GM21786 (cell line): ENCODE measurements around the gene ELOVL2.

Source experiments
- ATAC-seq: cut with Tn5 transposase; IDR thresholded peaks from one replicate; pipeline ENCODE4 v1.9.1; 2021; ENCODE audit not compliant: unreplicated experiment

ELOVL2 gene

DNA sequence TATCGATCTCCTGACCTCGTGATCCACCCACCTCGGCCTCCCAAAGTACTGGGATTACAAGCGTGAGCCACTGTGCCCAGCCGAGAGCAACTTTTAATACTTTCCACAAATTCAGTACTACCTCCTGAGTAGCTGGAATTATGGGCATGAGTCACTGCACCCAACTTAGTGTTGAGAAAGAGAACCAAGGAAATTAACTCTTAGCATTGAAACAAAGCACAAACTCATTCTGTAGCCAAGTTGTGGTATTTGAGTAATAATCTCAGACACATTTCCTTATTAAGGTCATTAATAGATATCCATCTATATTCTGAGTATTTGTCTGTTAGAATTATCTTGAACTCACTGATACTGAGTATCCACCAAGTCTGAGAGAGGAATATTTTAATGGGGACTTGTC lies 14.3 kb upstream of the ELOVL2 start:
- no peak for ATAC-seq

DNA sequence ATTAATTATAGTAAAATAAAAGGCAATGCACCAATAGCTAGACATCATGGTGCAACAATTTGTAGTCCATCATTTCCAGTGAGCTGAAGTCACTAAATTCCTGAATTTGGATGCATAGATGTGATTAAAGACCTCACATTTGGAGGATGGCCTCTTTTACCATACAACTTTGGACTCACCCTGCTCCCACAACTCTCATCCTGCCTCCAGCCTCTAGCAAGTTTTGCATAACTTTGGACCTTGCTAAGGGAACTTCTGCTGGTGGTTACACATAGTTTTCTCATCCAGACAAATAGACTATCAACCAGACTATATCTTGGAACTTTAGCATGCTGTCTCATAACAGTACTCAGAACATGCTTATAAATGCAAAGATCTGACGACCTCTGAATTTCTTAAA lies 12.8 kb upstream of the ELOVL2 start:
- no peak for ATAC-seq

DNA sequence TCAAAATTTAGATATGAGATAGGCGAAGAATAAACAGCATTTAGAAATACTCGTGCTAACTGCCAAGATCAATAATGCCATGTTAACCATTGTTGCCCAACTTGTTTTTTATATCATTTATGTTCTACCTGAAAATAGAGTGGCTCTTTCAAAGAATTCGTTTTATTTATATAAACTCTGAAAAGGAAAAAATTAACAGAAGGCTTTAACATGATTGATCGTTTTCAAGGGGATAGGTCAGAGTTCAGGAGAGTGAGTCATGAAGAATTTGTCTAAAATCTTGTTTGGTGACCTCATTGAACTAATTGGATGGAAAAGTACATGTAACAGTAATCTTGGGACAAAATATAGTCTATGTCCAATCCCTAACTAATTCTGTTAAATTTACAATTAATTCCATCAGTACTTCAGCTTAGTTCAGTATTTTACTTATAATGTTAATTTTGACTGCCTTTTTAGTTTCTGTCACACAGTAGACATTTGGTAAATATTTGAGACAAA lies 11.1 kb upstream of the ELOVL2 start:
- ATAC-seq: no peak

DNA sequence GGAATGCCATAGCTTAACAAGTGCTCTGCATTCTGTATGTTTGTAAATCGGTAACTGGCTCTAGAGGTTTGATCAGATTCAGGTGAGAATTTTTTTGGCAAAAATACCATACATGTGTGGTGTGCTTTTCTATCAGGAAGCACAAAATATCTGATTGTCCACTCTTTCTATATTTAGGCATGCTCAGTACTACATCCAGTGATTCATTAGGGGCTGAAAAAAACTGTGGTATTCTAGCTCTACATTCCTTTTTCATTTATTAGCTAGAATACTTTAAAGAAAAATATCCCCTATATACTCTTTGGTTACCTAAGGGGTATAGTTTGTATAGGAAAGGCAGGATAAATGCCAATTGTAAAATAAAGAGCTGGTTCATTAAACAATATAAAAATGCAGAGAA lies 10.6 kb upstream of the ELOVL2 start:
- no peak for ATAC-seq

DNA sequence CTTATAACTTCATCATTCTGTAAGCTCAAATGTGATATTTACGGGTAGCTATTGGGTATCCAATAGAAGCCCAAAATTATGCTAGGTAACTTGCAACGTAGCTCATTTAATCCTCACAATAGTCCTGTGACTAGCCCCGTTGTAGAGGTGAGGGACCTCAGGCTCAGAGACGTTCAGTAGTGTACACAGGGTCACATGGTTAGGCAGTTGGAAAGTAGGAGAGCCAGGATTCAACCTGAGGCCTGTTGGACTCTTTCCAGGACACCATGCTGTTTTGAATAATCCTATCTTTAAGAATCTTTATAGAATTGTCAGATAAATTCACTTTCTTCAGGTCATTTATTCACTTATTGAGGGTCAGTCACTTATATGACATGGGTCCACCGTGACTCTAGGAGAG lies 9.2 kb upstream of the ELOVL2 start:
- ATAC-seq: no peak

DNA sequence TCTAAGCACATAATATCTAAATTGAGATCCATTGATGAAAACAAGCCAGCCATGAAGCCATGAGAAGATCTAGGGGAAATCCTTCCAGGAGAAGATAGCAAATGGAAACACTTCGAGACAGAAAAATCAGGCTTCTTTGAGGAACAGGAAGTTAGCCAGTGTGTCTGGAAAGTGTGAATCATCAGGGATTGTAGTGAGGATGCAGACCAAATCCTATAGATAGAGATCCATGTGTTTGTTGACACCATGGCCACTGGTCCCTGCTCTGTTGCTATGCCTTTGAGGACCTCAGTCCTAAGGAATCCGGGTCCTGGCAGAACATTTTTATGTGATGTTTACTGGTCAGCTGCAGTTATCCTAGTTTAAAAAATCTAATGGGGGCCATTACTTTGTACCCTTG lies 6.6 kb upstream of the ELOVL2 start:
- ATAC-seq: no peak

DNA sequence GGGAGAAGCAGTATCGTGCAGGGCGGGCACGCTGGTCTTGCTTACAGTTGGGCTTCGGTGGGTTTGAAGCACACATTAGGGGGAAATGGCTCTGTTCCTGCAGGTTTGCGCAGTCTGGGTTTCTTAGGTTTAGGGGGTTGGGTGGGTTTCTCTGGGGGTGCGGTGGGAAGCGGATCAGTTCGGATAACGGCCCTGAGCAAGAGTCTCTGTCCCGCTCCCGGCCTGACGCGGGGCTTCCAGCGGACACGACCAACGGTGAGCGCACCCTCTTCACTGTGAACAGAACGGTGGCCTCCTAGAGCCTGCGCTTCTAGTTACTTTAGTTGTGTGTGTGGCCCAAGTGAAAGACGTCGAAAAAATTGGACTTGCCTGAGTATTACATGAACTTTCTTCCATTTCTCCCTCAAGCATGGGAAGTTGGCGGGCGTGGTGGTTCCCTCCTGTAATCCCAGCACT lies 635 bp upstream of the ELOVL2 start:
- ATAC-seq: no peak

DNA sequence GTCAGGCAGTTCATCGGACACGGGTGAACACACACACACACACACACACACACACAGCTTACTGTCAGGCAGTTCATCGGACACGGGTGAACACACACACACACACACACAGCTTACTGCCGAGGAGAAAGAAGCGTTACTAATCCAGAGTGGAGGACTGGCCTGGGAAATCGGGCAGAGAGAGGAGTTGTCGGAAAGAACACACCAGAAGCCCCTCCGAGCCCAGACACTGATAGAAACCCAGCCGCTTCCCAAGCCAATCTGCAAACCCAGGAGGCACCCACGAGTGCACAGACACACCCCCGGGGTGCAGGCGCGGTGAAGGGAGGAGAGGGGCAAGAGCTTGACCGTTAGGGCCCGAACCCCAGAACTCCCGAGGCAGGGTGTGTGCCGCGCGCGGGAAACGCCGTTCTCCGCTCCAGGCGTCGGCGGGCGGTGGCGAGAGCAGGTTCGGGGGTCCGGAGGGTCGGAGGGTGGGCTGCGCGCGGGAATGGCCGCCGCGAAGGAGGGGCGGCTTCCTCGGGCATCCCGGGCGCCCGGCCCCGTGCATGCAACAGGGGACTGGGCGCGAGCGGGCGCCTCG lies 636 bp downstream of the ELOVL2 start:
- no peak for ATAC-seq

DNA sequence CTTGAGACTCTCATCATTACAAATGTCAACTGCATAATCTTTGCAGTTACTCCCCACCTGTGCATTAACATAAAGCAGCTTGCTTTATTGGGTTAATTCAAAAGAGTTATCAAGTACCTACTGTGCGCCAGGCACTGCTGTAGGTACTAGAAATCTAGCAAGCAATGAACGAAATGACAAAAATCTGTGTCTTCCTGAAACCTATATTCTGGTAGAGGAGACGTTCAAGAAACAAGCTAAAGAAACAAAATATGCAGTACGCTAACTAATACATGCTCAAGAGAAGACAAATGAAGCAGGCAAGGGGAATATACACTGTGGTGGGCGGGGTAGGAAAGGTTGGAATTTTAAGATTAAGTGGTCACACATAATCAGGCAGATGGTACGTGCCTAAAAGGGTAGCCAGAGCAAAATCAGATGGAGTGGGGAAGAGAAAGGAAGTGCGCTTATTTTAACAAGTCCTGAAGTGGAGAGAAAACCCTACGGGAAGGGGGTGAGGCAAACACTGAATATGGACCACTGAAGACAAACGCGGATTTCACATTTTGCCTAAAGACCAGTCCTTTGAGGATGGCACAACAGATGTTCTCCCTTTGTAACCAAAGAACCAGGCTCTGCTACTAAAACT lies 1.2 kb downstream of the ELOVL2 start:
- ATAC-seq: no peak

DNA sequence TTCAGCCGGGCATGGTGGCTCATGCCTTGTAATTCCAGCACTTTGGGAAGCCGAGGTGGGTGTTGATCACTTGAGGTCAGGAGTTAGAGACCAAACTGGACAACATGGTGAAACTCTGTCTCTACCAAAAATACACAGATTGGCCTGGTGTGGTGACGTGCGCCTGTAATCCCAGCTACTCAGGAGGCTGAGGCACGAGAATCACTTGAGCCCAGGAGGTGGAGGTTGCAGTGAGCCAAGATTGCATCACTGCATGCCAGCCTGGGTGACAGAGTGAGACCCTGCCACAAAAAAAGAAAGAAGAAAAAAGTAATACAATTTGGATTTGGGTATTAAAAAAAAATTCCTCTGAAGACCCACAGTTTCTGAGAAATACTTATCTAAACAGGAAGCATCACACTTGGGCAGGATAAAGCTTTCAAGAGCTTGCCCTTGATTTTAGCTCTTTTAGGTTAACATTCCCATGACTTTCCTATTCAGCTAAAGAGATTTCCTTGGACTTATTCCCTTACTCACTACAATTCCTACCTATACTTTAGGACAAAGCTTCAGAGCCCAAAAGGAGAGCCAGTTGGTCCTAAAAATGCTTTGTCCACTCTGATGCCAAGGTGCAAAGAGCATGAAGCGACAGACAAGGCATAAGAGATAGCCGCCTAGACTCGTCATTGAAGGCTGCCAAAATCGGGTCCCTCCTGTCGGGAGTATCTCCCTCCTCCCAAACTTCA lies 1.9 kb downstream of the ELOVL2 start:
- ATAC-seq: no peak

DNA sequence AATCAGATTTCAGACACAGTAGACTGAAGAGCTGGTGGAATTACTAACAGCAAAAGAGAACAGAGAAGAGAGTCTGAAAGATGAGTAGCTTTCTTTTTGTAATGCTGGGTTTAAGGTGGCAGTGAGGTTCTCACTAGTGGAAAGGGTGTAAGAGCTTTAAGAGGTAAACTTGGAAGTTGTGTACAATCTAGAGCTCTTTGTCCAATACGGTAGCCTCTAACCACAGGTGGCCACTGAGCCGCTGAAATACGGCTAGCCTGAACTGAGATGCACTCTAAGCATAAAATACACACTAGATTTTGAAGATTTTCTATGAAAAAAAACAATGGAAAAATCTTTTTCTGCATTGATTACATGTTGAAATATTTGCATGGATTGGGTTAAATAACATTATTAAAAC lies 4.0 kb downstream of the ELOVL2 start:
- ATAC-seq: no peak

DNA sequence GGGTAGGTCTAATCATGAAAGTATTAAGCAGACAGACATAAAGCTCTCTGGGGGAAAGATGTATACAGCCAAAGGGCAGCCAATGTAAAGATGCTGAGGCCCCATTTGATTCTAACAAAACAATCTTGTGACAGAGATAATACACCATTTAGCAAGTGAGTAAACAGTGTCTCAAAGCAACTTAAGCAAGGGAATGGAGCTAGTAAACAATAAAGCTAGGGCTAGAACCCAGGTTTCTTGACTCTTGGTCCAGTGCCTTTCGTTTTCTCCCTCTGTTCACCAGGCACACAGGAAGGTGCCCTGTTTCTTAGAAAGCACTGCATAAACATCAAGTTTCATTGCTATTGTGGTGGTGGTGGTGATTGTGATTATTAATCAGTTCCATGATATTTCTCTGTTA lies 5.1 kb downstream of the ELOVL2 start:
- no peak for ATAC-seq

DNA sequence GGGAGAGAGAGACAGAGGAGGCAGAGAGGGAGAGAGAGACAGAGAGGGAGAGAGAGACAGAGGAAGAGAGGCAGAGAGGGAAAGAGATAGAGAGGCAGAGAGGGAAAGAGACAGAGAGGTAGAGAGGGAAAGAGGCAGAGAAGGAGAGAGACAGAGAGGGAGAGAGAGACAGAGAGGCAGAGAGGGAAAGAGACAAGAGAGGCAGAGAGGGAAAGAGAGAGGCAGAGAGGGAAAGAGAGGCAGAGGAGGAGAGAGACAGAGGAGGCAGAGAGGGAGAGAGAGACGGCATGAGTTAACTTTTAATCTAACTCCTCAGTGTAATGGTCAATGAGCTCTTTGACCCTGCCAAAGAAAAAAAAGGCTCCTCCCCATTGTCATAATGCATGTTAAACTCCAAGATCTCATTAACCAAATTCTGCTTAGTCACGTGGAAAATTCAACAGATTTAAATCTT lies 7.1 kb downstream of the ELOVL2 start:
- ATAC-seq: no peak

DNA sequence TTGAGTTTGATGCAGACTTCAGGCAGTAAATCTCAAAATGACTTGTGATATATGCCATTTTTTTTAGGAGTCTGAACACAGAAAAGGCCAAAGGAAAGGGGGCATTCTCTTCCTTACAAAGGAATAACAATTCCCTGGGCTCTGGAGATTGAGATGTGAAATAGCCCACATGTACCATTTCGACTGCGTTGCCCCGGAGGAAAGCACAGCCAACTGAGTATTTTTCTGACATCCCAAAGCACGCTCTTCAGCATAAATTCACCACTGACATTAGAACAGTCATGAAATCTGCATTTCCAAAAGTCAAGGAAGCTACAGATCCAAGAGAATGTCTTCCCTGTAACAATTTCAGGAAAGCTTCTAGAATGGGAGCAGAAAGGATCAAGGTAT lies 7.8 kb downstream of the ELOVL2 start:
- no peak for ATAC-seq

DNA sequence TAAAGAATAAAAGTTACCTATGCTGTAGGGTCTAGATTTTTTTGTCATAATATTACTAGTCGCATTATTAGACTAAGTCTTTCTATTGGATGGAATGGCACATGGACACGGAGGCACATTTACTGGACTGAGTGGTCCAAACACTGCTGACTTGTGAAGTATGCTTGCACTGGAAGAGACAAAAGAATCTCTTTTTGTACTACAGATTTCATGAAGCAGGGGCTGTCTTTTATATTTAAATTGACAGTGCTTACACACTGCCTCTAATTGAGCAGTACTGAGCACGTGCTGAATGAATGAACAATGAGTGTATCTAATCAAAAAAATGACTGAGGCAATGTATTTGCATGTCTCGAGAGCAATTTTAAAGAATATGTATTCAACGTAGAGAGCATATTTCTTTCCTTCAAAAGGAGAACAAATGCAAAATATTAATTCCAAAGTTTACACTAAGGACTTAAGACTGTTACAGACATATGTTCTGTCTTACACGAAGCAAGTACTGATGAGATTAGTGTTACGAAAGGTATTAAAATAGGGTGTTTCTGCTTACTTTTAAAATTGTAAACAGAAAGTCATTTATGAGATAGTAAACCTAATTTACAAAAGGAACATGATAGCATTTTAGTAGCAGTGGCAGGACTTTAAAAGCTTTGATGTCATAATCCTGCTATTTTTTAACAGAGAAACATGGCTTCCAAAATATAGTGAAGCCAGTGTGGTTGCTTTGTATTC lies 8.3 kb downstream of the ELOVL2 start:
- no peak for ATAC-seq

DNA sequence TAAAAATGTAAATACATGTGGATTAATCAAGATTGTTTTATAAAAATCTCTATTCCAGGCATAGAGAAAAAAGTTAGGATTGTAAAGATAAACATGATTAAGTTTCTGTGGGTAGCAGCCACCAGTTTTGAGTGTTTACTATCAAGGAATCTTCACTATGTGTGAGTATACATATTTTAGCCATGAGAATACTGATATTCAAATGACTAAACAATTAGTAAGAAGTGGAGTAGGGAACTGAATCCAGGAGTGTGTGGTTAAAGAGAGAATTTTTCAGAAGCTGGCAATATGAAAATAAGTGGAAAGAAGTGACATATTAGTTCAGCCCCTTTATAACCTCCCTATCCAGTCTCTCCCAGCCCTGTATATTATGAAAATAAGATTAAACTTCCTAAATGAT lies 10.3 kb downstream of the ELOVL2 start:
- ATAC-seq: no peak

DNA sequence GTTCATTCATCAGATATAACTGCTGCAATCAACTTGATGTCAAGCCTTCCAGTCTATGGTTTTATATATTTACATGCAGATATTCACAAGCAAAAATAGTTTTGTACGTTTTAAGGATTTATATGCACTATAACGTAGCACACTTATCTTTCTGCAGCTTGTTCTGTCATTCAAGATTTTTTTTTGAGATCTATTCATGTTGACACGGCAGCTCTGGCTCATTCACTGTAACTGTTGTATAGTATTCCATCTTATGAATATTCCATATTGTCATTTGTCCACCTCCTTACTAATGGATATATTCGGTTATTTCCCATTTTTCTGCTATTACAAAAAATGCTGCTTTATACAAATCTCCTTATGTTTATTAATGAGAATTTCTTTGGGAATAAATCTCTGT lies 13.2 kb downstream of the ELOVL2 start:
- ATAC-seq: no peak

DNA sequence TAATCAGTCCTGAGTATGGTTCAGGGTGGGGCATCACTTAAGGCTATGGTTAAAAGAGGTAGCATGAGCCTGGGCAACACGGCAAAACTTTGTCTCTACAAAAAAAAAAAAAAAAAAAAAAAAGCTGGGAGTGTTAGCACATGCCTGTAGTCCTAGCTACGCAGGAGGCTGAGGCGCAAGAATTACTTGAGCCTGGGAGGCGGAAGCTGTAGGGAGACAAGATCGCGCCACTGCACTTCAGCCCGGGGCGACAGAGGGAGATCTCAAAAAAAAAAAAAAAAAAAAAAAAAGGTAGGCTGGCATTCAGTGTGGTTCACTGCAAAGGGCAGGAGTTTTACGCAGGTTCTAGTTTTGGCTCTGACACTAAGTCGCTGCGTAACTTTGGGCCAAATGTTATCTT lies 15.1 kb downstream of the ELOVL2 start:
- no peak for ATAC-seq

DNA sequence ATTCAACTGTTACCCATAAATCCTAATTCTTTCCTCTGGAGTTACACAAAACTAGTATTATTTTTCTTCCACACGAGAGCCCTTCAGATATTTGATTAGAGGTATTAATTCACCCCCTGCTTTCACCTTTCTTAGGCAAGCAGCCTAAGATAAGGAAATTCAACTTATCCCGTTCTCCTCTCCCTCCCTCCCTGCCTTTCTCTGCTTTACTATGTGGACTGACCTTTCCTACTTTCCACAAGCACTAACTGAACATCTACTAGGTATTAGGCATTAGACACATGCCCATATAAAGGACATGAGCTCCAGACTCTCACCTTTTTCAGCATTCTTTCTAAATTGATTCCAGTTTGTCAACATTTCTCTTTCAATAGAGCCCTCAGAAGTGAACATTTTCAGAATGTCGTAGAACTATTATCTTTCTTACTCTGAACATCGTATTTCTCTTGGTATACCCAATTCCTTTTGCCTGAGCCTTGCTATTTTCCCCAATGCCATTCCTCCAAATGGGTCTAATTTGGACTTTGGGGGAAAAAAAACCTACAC lies 16.5 kb downstream of the ELOVL2 start:
- ATAC-seq: no peak

DNA sequence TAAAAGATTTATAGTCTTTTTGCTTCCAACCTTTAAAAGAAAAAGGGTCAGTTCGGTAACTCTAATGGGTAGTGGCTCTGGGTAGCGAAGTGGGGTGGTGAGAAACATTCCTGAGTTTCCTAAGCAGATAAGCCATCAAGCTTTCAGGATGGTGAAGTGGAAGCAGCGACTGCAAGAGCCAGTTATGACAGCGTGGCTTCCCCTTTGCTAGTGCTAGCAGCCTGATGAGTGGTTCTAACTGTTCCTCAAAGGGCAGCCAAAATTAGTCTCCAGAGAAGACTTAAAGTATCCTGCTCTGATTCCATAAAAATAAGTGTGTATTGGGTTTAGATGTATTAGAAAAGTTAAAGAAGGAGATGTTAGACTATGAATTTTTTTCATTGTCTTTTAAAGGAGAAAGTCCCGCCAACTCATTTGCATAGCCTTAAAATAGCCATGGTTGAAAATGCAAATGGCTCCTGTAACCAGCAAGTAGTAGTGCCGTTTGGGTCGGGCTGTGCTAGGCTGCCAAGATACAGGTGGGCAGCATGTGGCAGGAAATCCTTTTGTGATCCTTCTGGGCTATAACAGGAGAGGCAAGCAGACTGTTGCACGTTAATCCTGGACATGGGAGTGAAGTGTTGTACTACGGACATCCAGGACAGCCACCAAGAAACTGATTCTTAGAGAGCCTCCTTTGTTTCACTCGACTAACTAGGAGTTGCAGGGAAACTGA lies 18.0 kb downstream of the ELOVL2 start:
- ATAC-seq: peak; percentile 80

DNA sequence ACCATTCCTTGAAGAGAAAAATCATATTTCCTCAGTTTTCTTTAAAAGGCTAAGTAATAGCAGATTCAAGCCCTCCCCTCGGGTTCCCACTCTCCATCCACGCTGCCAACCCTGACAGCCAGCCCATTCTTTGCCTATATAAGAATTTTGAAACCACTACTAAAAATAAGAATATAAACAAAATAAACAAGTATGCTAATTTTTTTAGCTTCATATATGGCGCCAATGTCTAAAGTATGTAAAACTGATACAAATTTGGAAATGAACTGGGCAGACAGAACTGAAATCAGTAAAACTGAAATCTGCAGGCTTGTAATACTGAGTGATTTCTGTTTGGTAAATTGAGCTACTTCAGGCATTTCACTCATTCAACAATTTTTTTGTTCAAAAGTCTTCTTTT lies 19.0 kb downstream of the ELOVL2 start:
- ATAC-seq: no peak
